Stimulated activated CD4-positive, alpha-beta T cell treated with anti-CD3 and anti-CD28 coated beads, Interleukin-12 subunit alpha, Interleukin-12 subunit beta, amount 100 ng/mL, for 24 hours (primary cell): ENCODE results near the gene L3MBTL2.
"Not testable (repeated sequence)": the region's sequence is repeated elsewhere in the genome, so short reads cannot be mapped to it uniquely, and the experiment has no call there.

Source experiments
- DNase-seq, 2 experiments: peaks; one replicate each; pipeline ENCODE4 v3.0.0-alpha.2; 2020; ENCODE audit warnings: low read depth in 2 of 2

The L3MBTL2 gene

GRCh38 chr22:41204992-41205900 is at the start of gene L3MBTL2:
L3MBTL2 (plus strand) TSS chr22:41205312; CDS start chr22:41205363, 51 bp downstream.
- DNase-seq: peak; percentile 97 to 99

- DNase-seq: no peak
These were observed 48.0 kb upstream of the L3MBTL2 start for GRCh38 chr22:41157083-41157482.

- DNase-seq: no peak
These were observed 36.0 kb upstream of the L3MBTL2 start for GRCh38 chr22:41169157-41169556.

GRCh38 chr22:41171996-41172395 is 33.1 kb upstream of the L3MBTL2 start:
- DNase-seq: no peak

GRCh38 chr22:41175546-41175945 is 29.6 kb upstream of the L3MBTL2 start:
- no peak for DNase-seq

- DNase-seq: no peak
These were observed 28.0 kb upstream of the L3MBTL2 start for GRCh38 chr22:41177040-41177621.

- DNase-seq: no peak
These were observed 27.3 kb upstream of the L3MBTL2 start for GRCh38 chr22:41177622-41178424.

GRCh38 chr22:41178425-41178975 is 26.6 kb upstream of the L3MBTL2 start:
- DNase-seq: no peak

- DNase-seq: not testable (repeated sequence)
These were observed 24.8 kb upstream of the L3MBTL2 start for GRCh38 chr22:41180362-41180761.

GRCh38 chr22:41180926-41181325 is 24.2 kb upstream of the L3MBTL2 start:
- DNase-seq: no peak

- no peak for DNase-seq
These were observed 23.5 kb upstream of the L3MBTL2 start for GRCh38 chr22:41181349-41182241.

GRCh38 chr22:41184679-41185078 is 20.4 kb upstream of the L3MBTL2 start:
- DNase-seq: no peak

GRCh38 chr22:41191467-41191866 is 13.6 kb upstream of the L3MBTL2 start:
- no peak for DNase-seq

GRCh38 chr22:41193829-41194228 is 11.3 kb upstream of the L3MBTL2 start:
- DNase-seq: no peak

- peak; percentile 61 to 80 for DNase-seq
These were observed 7.8 kb upstream of the L3MBTL2 start for GRCh38 chr22:41197038-41197972.

GRCh38 chr22:41198027-41198580 is 7.0 kb upstream of the L3MBTL2 start:
- DNase-seq: peak in 1 of 2 experiments; percentile 57

GRCh38 chr22:41201141-41201540 is 4.0 kb upstream of the L3MBTL2 start:
- DNase-seq: no peak

- DNase-seq: no peak
These were observed 2.0 kb upstream of the L3MBTL2 start for GRCh38 chr22:41203118-41203517.

- no peak for DNase-seq
These were observed 1.0 kb upstream of the L3MBTL2 start for GRCh38 chr22:41204066-41204465.
